PFSK-1 (cell line): ENCODE data around the gene EFR3B.

Experiments
- FOXP2 ChIP-seq: optimal IDR thresholded peaks from 2 replicates; pipeline ENCODE3; 2011; ENCODE audit warnings: borderline replicate concordance, control low read depth, inconsistent platforms; ENCODE audit not compliant: insufficient read depth; ENCODE audit errors: extremely low read length, extremely low read depth
- POLR2AphosphoS5 ChIP-seq: IDR thresholded peaks from 2 replicates; pipeline ENCODE4 v1.6.1; 2012; ENCODE audit warnings: low read depth, mild to moderate bottlenecking, control low read depth, low read length, moderate library complexity
- REST ChIP-seq, 2 experiments: IDR thresholded peaks; 2 replicates each; pipeline versions ENCODE4 v1.6.1 to v1.8.0; 2011 to 2012; ENCODE audit warnings: low read depth in 2 of 2, low read length in 2 of 2, control low read depth in 1 of 2, inconsistent platforms in 1 of 2, mild to moderate bottlenecking in 1 of 2, moderate library complexity in 1 of 2; ENCODE audit not compliant: insufficient read depth in 1 of 2
- SIN3A ChIP-seq: IDR thresholded peaks from 2 replicates; pipeline ENCODE4 v1.6.1; 2012; ENCODE audit warnings: mild to moderate bottlenecking, low read length, moderate library complexity, borderline replicate concordance; ENCODE audit not compliant: insufficient read depth
- TAF1 ChIP-seq: IDR thresholded peaks from 2 replicates; pipeline ENCODE4 v1.6.1; 2012; ENCODE audit warnings: low read length, control low read depth, borderline replicate concordance; ENCODE audit not compliant: insufficient read depth

The EFR3B gene

GRCh38 chr2:25201794-25202193 is 159.9 kb downstream of the EFR3B start:
- TF ChIP-seq SIN3A, result no peak
- no peak for TF ChIP-seq REST (IDR thresholded peaks at IDR 0.05; ENCODE audit: insufficient read depth in 1 of 2, low read depth in 2 of 2, low read length in 2 of 2)
- no peak for TF ChIP-seq POLR2AphosphoS5
- no peak for TF ChIP-seq FOXP2

GRCh38 chr2:25202275-25202674 is 160.4 kb downstream of the EFR3B start:
- no peak for TF ChIP-seq TAF1
- no peak for TF ChIP-seq FOXP2
- no peak for TF ChIP-seq POLR2AphosphoS5
- TF ChIP-seq REST (IDR thresholded peaks at IDR 0.05; ENCODE audit: insufficient read depth in 1 of 2, low read depth in 2 of 2, low read length in 2 of 2), result no peak
- no peak for TF ChIP-seq SIN3A

GRCh38 chr2:25204190-25204838 is 162.4 kb downstream of the EFR3B start:
- TF ChIP-seq POLR2AphosphoS5 (no peak), TAF1 (no peak), REST (IDR thresholded peaks at IDR 0.05; ENCODE audit: insufficient read depth in 1 of 2, low read depth in 2 of 2, low read length in 2 of 2) (no peak), SIN3A (no peak), FOXP2 (no peak)

GRCh38 chr2:25207078-25207545 is 165.2 kb downstream of the EFR3B start:
- TF ChIP-seq SIN3A (no peak), POLR2AphosphoS5 (no peak), FOXP2 (no peak), TAF1 (no peak), REST (IDR thresholded peaks at IDR 0.05; ENCODE audit: insufficient read depth in 1 of 2, low read depth in 2 of 2, low read length in 2 of 2) (no peak)
